ENCODE data around the gene SYT17.

The SYT17 gene

GRCh38 chr16:19308392-19308791, 140.4 kb downstream of the SYT17 start:
- no peak for DNase-seq

GRCh38 chr16:19309178-19309577, 141.1 kb downstream of the SYT17 start:
- no peak for DNase-seq

GRCh38 chr16:19314718-19315425, 146.8 kb downstream of the SYT17 start:
- no peak for DNase-seq

GRCh38 chr16:19315889-19316433, 147.9 kb downstream of the SYT17 start:
- no peak for DNase-seq

GRCh38 chr16:19316846-19317245, 148.8 kb downstream of the SYT17 start:
- no peak for DNase-seq
